HG02981 (cell line): ENCODE results near the gene ATAD3C.
A peak's percentile ranks its signal among the peaks of the same experiment; 100 is the strongest.
"Not testable (repeated sequence)": the region's sequence is repeated elsewhere in the genome, so short reads cannot be mapped to it uniquely, and the experiment has no call there.

ENCODE experiments used
- ATAC-seq: cut with Tn5 transposase; IDR thresholded peaks from one replicate; pipeline ENCODE4 v1.9.1; 2021; ENCODE audit warnings: mild to moderate bottlenecking, moderate library complexity; ENCODE audit not compliant: unreplicated experiment

ATAD3C gene

DNA sequence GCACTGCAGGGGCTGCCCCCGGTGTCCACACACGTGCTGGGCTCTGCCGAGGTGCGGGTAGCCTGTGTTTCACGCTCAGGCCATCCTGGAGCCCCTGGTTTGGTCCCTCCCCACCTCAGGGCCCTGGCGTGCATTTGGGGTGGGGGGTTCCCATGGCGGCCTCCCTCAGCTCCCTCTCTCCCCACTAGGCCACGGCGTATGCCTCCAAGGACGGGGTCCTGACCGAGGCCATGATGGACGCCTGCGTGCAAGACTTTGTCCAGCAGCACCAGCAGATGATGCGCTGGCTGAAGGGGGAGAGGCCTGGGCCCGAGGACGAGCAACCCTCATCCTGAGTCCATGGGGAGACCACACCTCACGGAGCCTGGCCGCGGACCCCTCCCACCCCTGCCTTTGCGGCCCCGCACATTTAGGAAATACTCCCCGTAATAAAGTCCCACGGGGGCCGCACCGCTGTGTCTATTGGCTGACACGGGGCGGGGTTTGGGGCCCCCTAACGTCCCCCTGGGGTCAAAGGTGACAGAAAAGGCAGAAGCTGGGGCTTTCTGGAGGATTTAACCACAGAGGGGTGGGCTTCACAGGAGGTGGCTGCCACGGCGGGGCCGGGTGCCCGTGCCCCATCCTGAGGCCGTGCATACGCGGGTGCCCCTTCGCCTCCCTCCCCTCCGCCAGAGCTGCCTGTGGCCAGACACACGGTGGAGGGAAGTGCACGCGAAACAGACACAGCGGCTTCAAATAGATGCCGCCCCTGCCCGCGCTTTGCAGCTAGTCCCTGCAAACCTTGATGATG is 18.9 kb downstream of the ATAD3C start:
- not testable (repeated sequence) for ATAC-seq

- no peak for ATAC-seq
Observed at GRCh38 chr1:1470626-1471388, 21.3 kb downstream of the ATAD3C start.

- peak; percentile 89 for ATAC-seq
Observed at GRCh38 chr1:1471389-1472052, 22.0 kb downstream of the ATAD3C start, which contains the start of gene ATAD3B. TSS of gene ATAD3B (plus strand) at chr1:1471765. CDS start at chr1:1471885, 120 bp downstream.

DNA sequence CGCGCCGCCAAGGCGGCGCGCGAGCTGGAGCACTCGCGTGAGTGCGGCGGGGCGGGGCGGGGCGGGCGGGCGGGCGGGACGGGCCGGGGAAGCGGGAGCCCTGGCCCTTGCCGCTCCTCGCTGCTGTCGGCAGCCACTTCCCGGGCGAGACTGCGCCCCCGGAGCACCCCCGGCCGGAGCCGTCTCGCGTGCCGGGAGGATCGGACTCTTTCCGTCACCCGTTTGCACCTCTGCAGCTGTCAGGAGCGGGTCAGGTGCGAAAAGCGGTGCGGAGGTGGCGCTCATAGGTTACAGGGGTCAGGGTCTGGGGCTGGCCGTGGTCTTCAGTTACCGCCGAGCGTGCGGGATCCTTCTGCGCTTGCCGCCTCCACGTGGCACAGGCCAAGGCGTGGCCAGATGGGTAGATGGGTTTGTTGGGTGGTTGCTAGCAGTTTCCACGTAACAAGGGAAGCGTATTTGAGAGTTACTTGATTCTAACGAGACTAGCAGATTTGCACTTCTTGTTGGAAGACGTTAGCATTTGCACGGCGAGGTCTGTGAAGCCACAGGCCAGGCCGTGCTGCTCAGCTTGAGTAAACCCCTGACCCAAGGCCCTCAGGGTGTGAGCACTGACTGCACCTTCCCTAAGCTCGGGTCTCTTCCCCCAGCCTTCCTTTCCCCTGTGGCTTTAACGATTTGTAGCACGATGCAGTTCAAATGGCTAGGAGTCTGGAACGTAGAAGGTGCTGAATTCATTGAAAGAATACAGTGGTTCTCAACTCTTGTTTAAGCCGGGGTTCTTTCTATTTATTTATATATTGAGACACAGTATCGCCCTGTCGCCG is 22.8 kb downstream of the ATAD3C start:
- not testable (repeated sequence) for ATAC-seq

DNA sequence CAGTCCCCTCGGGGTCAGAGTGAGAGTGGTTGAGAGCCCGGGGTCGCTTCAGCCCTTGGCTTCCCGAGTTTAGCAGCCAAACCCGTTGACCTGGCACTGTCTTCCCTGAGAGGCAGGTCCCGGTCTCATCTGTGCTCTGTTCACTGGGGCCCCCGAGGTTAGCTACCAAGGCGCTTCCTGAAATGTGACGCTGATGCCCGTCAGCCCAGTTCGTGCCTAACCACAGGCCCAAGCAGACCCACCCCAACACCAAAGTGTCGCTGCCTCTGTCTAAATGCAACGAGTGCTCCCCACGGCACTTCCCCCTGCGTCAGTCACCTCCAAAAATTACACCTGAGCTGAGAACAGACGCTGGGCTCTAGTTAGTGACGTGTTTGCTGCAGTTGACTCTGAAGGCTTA is 26.5 kb downstream of the ATAD3C start:
- ATAC-seq: not testable (repeated sequence)

DNA sequence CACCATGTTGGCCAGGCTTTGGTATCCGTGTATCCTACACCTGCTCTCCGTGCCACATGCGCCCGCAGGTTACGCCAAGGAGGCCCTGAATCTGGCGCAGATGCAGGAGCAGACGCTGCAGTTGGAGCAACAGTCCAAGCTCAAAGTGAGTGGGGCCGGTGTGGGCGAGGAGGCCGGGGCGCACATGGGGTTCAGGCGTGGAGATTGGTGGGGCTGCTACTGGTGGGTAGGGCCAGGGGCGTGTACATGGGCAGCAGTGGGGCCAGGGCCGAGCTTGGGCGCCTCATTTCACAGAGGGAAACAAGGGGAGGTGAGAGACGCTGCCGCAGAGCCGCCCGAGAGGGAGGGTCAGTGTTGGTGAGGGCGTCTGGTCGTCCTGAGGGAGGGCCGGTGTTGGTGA is 27.7 kb downstream of the ATAD3C start:
- no peak for ATAC-seq

GRCh38 chr1:1479547-1480487 is 30.3 kb downstream of the ATAD3C start:
- ATAC-seq: no peak

DNA sequence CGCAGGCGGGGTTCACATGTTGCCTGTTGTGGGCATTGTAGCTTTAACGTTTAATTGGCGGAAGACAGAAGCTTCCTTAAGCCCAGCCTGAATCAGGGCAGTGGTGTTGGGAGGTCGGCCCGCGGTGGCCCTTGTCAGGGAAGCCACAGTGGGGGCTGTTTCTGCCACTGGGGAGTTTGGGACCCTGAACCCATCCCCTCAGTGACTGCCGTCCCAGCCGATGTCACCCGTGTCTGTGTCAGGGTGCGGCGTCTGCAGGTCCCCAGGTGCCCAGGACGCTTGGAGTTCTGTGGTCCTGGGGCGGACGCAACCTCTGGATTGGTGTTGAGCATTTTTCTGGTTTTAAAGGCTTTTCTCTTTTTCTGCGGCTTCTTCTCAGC is 31.0 kb downstream of the ATAD3C start:
- not testable (repeated sequence) for ATAC-seq

- ATAC-seq: not testable (repeated sequence)
Observed at GRCh38 chr1:1481811-1482210, 32.3 kb downstream of the ATAD3C start.

DNA sequence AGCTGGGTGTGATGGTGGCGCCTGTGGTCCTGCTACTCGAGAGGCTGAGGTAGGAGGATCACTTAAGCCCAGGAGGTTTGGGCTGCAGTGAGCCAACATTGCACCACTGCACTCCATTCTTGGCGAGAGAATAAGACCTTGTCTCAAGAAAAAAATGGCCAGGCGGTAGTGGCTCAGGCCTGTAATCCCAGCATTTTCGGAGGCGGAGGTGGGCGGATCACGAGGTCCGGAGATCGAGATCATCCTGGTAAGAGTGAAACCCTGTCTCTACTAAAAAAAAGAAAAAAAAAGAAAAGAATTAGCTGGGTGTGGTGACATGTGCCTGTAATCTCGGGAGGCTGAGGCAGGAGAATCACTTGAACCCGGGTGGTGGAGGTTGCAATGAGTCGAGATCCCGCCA is 33.4 kb downstream of the ATAD3C start:
- no peak for ATAC-seq

GRCh38 chr1:1483714-1484113 is 34.2 kb downstream of the ATAD3C start:
- ATAC-seq: no peak

DNA sequence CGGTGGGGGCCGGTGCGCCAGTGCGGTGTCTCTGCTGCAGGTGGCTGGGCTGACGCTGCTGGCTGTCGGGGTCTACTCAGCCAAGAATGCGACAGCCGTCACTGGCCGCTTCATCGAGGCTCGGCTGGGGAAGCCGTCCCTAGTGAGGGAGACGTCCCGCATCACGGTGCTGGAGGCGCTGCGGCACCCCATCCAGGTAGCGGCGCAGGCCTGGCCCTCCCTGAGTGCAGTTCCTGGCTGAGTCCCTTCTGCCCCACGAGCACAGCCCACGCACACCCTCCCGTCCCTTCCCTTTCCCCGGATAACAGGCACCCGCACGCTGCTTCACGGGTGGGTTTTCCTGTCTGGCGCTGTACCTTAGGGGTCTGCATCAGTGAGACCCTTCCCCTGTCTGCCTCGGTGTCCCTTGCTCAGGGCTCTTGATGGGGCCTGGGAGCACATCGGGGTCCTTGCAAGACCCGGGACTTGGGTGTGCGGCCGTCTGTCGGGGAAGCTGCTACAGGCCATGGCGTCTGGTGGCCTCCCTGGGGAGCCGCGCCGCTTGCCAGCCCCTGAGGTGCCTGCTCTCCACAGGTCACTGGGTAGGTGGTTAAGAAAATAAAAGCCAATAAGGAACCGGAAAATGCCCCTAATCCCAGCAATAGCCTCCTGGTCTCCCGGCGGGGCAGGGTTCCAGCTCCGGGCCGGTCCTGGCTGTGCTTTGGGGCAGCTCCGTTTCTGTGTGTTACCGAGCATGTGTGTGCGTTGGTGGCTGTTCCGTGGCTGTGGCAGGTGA is 35.7 kb downstream of the ATAD3C start:
- not testable (repeated sequence) for ATAC-seq

DNA sequence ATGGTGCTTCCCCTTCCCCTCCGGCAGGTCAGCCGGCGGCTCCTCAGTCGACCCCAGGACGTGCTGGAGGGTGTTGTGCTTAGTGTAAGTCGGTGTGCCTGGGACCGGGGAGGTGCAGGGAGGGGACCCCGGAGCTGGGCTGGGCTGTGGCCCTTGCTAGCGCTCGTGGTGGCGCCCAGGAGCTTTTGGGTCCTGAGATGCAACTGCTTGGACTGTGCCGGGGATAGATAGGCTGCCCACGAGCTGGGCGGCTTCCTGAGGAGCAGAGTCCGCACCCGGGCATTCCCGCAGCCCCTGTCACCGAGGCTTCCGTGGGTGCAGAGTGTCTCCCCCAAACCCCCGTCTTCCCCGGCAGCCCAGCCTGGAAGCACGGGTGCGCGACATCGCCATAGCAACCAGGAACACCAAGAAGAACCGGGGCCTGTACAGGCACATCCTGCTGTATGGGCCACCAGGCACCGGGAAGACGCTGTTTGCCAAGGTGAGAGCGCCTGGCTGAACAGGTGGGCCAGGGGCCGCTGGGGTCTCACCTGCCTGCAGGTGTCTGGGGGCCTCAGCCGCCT is 36.3 kb downstream of the ATAD3C start:
- not testable (repeated sequence) for ATAC-seq

GRCh38 chr1:1487701-1488100 is 38.2 kb downstream of the ATAD3C start:
- no peak for ATAC-seq

- no peak for ATAC-seq
Observed at GRCh38 chr1:1489231-1489630, 39.7 kb downstream of the ATAD3C start.

- no peak for ATAC-seq
Observed at GRCh38 chr1:1489861-1490260, 40.4 kb downstream of the ATAD3C start.

- no peak for ATAC-seq
Observed at GRCh38 chr1:1490633-1491230, 41.2 kb downstream of the ATAD3C start.

- no peak for ATAC-seq
Observed at GRCh38 chr1:1491601-1492000, 42.1 kb downstream of the ATAD3C start.
